Measurements from ENCODE around the gene KCND3.

GRCh38 chr1:111904478-111905218, 84.8 kb downstream of the KCND3 start:
- TF ChIP-seq CTCF (IDR thresholded peaks at IDR 0.05; ENCODE audit: insufficient read depth, low read length): no peak
- no peak for TF ChIP-seq POLR2AphosphoS5 (IDR thresholded peaks at IDR 0.05; ENCODE audit: low read depth)
- no peak for TF ChIP-seq GABPA (IDR thresholded peaks at IDR 0.05; ENCODE audit: low read depth)
- TF ChIP-seq REST (IDR thresholded peaks at IDR 0.05; ENCODE audit: insufficient replicate concordance, low read depth): no peak
